ENCODE measurements around the gene C5AR1.

DNA sequence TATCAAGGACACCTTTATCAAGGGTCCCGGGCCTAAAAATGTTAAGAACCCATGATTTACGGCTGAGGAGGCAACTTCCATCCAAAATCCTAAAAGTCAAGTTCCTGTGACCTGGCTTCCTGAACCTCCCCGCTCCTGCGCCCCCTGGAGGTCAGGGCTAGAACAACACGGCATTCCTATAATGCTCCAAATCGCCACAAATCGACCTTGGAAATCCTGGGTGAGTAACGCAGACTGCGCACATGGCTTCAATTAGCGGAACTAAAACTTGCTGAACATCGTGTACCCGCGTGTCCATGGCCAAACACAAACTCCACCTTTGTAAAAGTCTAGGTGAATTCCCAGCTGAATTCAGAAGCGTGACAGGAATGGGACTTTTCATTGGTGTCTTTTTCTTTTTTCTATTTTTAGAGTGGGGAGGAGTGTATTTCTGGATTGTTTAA lies 4.3 kb upstream of the C5AR1 start:
- TF ChIP-seq, protein P1, sequence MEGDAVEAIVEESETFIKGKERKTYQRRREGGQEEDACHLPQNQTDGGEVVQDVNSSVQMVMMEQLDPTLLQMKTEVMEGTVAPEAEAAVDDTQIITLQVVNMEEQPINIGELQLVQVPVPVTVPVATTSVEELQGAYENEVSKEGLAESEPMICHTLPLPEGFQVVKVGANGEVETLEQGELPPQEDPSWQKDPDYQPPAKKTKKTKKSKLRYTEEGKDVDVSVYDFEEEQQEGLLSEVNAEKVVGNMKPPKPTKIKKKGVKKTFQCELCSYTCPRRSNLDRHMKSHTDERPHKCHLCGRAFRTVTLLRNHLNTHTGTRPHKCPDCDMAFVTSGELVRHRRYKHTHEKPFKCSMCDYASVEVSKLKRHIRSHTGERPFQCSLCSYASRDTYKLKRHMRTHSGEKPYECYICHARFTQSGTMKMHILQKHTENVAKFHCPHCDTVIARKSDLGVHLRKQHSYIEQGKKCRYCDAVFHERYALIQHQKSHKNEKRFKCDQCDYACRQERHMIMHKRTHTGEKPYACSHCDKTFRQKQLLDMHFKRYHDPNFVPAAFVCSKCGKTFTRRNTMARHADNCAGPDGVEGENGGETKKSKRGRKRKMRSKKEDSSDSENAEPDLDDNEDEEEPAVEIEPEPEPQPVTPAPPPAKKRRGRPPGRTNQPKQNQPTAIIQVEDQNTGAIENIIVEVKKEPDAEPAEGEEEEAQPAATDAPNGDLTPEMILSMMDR (IDR thresholded peaks at IDR 0.05; ENCODE audit: low read depth, low read length, missing input control) = peak; percentile 95
- TF ChIP-seq HNF4A (conservative IDR thresholded peaks at IDR 0.05) (peak; percentile 52 to 67), GABPA (IDR thresholded peaks at IDR 0.05 in 1 of 2, conservative IDR thresholded peaks at IDR 0.05 in 1 of 2) (no peak), RAD21 (IDR thresholded peaks at IDR 0.05) (peak; percentile 72 to 82), ZBTB33 (IDR thresholded peaks at IDR 0.05) (peak; percentile 56), SP1 (IDR thresholded peaks at IDR 0.05) (peak; percentile 85)
- TF ChIP-seq, protein P2, sequence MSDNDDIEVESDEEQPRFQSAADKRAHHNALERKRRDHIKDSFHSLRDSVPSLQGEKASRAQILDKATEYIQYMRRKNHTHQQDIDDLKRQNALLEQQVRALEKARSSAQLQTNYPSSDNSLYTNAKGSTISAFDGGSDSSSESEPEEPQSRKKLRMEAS (IDR thresholded peaks at IDR 0.05) = peak; percentile 83

Data from liver (tissue), 3 donors.